ENCODE results near the gene LSS.
"Not testable (repeated sequence)": the region's sequence is repeated elsewhere in the genome, so short reads cannot be mapped to it uniquely, and the experiment has no call there.

The LSS gene

GRCh38 chr21:46142582-46143473, 85.7 kb downstream of the LSS start:
- Histone ChIP-seq H3K27ac (no peak overlapping the region), H3K4me3 (no peak overlapping the region), H3K9me3 (ENCODE audit: low read depth, low read length) (no peaks in the 10 kb centered on the region), H3K36me3 (ENCODE audit: insufficient read depth, low read length) (no peaks in the 10 kb centered on the region), H3K9ac (ENCODE audit: insufficient read length) (no peak overlapping the region)
- no peak for DNase-seq (ENCODE audit: low read depth, low spot score)
- no peak for TF ChIP-seq EZH2 (IDR thresholded peaks at IDR 0.05)
- no peak for TF ChIP-seq FOXP2 (optimal IDR thresholded peaks at IDR 0.05; ENCODE audit: control extremely low read depth, extremely low read length, insufficient read depth)
- TF ChIP-seq POLR2AphosphoS5 (IDR thresholded peaks at IDR 0.05; ENCODE audit: borderline replicate concordance, low read depth, low read length): no peak

- no peak for DNase-seq (ENCODE audit: low read depth, low spot score)
- Histone ChIP-seq H3K36me3 (ENCODE audit: insufficient read depth, low read length) (no peaks in the 10 kb centered on the region), H3K27ac (no peak overlapping the region), H3K9me3 (ENCODE audit: low read depth, low read length) (no peaks in the 10 kb centered on the region), H3K9ac (ENCODE audit: insufficient read length) (no peak overlapping the region), H3K4me3 (no peak overlapping the region)
- no peak for TF ChIP-seq FOXP2 (optimal IDR thresholded peaks at IDR 0.05; ENCODE audit: control extremely low read depth, extremely low read length, insufficient read depth)
- no peak for TF ChIP-seq POLR2AphosphoS5 (IDR thresholded peaks at IDR 0.05; ENCODE audit: borderline replicate concordance, low read depth, low read length)
- no peak for TF ChIP-seq EZH2 (IDR thresholded peaks at IDR 0.05)
Measured at GRCh38 chr21:46141767-46142581, 86.6 kb downstream of the LSS start.

GRCh38 chr21:46140352-46141003, 88.1 kb downstream of the LSS start:
- not testable (repeated sequence) for H3K36me3 ChIP-seq (ENCODE audit: insufficient read depth, low read length); DNase-seq (ENCODE audit: low read depth, low spot score); H3K9ac ChIP-seq (ENCODE audit: insufficient read length); H3K9me3 ChIP-seq (ENCODE audit: low read depth, low read length); H3K27ac ChIP-seq; H3K4me3 ChIP-seq

GRCh38 chr21:46139686-46140085, 88.9 kb downstream of the LSS start:
- H3K27ac ChIP-seq: no peak overlapping the region
- H3K4me3 ChIP-seq: no peak overlapping the region
- H3K36me3 ChIP-seq (ENCODE audit: insufficient read depth, low read length): no peaks in the 10 kb centered on the region
- DNase-seq (ENCODE audit: low read depth, low spot score): no peak
- H3K9me3 ChIP-seq (ENCODE audit: low read depth, low read length): no peaks in the 10 kb centered on the region
- no peak overlapping the region for H3K9ac ChIP-seq (ENCODE audit: insufficient read length)
- TF ChIP-seq EZH2 (IDR thresholded peaks at IDR 0.05): no peak

GRCh38 chr21:46138383-46138970, 90.1 kb downstream of the LSS start:
- H3K36me3 ChIP-seq (ENCODE audit: insufficient read depth, low read length): no peaks in the 10 kb centered on the region
- no peaks in the 10 kb centered on the region for H3K9me3 ChIP-seq (ENCODE audit: low read depth, low read length)
- no peak for TF ChIP-seq POLR2AphosphoS5 (IDR thresholded peaks at IDR 0.05; ENCODE audit: borderline replicate concordance, low read depth, low read length)
- no peak for TF ChIP-seq FOXP2 (optimal IDR thresholded peaks at IDR 0.05; ENCODE audit: control extremely low read depth, extremely low read length, insufficient read depth)
- no peak for TF ChIP-seq EZH2 (IDR thresholded peaks at IDR 0.05)
- no peak overlapping the region for H3K27ac ChIP-seq
- no peak overlapping the region for H3K4me3 ChIP-seq
- no peak for DNase-seq (ENCODE audit: low read depth, low spot score)
- H3K9ac ChIP-seq (ENCODE audit: insufficient read length): no peak overlapping the region
